NCI-H345 treated with DMSO at 0.1 percent for 48 hours (cell line): ENCODE data around the gene ADAM8.

Experiments used
- DNase-seq: peaks from one replicate; lab custom pipeline; 2025; ENCODE audit not compliant: unreplicated experiment; lab: John Stamatoyannopoulos, UW

The ADAM8 gene

GRCh38 chr10:133309100-133309719 is 32.5 kb upstream of the ADAM8 start:
- DNase-seq = peak; percentile 64

DNA sequence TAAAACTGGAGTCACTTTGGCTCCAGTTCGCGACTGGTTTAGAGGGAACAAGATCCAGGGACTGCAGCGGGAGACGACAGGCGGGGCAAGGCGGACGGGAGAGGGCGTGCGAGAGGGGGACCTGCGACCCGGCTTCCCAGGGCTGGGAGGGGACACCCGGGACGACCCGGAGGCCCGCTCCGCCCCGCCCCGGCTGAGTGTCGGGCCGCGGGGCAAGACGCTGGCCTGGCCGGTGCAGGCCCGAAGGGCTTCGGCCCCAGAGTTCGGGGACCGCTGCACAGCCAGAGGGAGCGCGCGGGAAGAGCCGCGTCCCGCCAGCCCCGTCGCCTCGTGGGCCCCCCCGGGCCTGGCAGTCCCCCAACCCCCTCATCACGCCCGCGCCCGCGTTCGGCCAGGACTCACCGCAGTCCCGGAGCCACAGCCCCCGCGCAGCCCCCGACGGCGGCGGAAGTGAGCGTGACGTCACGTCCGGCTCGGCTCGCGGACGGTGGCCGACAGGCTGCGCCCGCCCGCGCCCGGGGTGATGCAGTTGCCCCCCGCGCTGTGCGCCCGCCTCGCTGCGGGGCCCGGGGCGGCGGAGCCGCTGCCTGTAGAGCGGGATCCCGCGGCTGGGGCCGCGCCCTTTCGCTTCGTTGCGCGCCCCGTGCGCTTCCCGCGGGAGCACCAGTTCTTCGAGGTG is 31.9 kb upstream of the ADAM8 start, which contains the start of the genes TUBGCP2 and ZNF511:
Gene TUBGCP2, minus strand, starts transcription at position 452 of the 679 bp plus-strand sequence. CDS start 5,931 bp downstream, outside the sequence.
Gene ZNF511, plus strand, starts transcription at position 494 of the 679 bp plus-strand sequence. Its CDS starts 30 bp downstream, at position 524.
- peak; percentile 46 for DNase-seq

DNA sequence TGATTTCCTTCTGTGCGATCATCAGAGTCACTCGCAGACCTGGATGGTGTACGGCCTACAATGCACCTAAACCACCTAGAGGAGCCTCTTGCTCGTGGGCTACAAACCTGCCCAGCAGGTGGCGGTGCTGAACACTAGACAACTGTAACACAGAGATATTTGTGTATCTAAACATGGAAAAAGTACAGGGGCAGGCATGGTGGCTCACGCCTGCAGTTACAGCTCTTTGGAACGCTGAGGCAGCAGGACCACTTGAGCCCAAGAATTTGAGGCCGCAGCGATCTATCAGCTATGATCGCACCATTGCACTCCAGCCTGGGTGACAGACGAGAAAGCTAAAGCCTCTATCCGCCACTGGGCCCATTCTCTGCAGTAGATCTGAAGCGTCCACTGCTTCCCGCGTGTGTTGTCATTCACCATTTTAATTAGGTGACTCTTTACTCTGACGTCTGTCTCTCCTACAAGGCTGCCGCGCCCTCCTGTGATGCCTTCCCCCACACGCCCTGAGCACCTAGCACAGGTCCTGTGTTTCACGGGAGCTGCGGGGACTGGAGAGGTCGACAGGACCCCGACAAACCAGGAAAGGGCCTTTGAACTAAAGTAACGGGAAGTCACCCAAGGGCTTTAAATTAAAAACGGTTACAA is 31.2 kb upstream of the ADAM8 start:
- DNase-seq = peak; percentile 15

- DNase-seq = no peak
Observed at GRCh38 chr10:133306941-133307379, 30.3 kb upstream of the ADAM8 start.

GRCh38 chr10:133306097-133306476 is 29.4 kb upstream of the ADAM8 start:
- no peak for DNase-seq

- DNase-seq = no peak
Observed at GRCh38 chr10:133303206-133303605, 26.5 kb upstream of the ADAM8 start.

DNA sequence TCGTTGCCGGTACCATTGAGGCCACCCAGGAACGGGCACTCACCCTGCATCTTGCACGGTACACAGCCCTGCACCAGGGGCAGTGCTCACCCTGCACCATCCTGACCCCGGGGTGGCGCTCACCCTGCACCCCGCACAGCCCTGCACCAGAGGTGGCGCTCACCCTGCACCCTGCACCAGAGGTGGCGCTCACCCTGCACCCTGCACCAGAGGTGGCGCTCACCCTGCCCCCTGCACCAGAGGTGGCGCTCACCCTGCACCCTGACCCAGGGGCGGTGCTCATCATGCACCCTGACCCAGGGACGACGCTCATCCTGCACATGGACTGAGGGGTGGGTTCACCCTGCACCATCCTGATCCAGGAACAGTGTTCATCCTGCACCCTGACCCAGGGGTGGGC is 25.6 kb upstream of the ADAM8 start:
- DNase-seq = no peak

- no peak for DNase-seq
Observed at GRCh38 chr10:133299738-133300137, 23.1 kb upstream of the ADAM8 start.

GRCh38 chr10:133299224-133299623 is 22.6 kb upstream of the ADAM8 start:
- no peak for DNase-seq

GRCh38 chr10:133298466-133298865 is 21.8 kb upstream of the ADAM8 start:
- DNase-seq = no peak

DNA sequence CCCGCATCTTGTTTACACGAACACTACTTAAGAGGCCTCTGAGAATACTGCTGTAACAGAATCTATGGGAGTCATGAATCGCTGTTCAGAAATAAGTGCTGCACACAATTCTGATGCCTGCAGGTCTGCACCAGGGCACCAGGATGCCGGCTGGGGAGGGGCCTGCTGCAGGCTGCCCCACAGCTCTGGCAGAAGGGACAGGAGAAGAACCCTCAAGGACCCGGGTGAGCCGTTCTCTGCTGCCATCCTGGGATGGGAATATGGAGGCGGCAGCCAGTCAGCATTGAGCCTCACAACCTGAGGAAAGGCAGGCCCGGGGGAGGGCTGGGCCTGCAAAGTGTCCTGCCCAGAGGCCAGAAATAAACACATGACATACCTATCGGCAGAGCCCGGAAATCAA is 20.8 kb upstream of the ADAM8 start:
- no peak for DNase-seq

DNA sequence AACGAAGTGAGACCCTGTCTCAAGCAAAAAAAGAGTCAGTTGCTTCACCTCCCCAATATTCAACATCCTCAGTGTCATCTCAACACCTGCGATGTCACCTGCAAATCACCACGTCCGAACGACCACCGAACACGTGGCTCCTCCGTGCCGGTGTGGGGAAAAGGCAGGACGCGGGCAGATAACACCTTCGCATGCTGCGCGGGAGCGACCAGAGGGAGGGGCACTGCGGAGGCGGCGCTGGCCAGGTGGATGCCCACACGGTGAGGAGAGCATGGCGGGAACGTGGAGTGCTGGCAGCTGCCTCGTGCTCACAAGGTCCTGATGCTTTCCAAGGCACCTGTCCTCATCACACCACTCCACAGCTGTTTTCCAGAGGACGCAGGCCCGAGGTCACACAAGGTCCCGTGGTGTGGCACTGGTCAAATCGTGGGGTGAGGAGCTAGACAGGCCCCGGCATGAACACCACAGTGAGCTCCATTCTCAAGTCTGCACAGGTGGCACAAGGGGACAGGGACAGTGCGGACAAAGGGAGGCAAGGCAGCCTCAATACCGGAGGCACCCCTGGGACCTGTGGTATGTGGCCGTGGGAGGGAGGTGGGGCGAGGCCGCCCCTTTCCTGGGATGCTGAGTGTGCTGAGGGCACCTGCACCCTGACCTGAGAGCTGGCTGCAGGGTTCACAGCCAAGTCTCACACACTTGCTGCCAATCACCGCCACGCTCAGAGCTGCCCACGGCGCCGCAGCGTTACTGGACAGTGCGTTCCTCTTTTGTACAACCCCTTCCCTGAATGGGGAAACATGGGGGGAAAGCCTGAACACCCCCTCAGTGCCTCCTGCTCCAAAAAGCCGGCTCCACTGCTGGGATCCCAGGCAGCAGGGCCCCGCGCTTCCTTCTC is 19.0 kb upstream of the ADAM8 start:
- no peak for DNase-seq

- no peak for DNase-seq
Observed at GRCh38 chr10:133294189-133294588, 17.5 kb upstream of the ADAM8 start.

DNA sequence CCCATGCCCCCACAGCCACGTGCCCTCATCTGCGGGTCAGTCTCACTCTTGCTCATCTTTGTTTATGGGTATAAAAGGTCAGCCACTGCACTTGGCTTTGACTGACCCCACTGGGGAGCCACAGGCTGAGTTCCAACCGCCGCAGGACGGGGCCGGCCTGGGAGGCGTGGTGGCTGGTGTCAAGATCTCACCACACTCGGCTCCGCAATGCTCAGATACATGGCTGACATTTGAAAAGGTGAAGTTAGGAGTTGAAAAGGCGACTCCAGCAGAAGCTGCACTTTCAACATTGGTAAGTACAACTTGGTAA is 17.1 kb upstream of the ADAM8 start:
- no peak for DNase-seq

DNA sequence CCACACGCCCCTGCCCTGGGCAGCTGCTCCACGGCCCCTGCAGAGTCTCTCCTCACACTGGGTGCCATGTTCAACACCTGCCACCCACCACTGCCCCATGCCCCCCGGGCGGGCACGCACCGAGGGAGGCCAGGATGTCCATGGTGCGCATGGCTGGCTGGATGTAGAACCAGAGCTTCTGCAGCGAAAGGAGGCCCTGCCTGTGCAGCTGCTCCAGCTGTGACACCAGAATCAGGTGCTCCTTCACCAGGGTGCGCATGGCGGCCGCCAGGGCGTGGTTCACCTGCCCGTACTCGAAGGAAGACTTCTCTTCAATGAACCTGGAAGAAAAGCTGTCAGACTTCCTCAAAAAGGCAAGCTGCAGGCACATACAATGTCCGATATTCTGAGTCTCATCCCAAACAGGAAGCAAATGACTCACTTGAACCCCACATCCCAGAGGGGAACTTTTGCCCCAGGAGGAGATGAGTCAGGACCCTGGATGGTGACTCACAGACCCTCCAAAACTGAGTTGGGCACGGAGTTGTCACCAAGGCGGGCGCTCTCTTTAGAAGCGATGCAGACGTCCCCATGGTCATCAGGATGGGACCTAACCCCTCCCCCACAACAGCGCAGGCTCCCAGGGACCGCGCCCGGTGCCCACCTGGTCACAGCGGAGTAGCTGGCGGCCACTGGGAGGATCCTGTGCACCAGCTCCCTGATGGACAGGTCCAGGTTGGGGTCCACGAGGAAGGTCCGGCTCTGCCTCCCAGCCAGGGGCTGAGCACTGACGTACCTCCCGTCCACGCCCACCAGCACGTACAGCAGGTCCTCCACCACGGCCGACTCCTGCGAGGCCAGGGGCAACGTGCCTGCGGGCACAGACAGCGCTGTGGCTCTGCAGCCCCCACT is 16.5 kb upstream of the ADAM8 start:
- no peak for DNase-seq

- no peak for DNase-seq
Observed at GRCh38 chr10:133289761-133290160, 13.1 kb upstream of the ADAM8 start.

DNA sequence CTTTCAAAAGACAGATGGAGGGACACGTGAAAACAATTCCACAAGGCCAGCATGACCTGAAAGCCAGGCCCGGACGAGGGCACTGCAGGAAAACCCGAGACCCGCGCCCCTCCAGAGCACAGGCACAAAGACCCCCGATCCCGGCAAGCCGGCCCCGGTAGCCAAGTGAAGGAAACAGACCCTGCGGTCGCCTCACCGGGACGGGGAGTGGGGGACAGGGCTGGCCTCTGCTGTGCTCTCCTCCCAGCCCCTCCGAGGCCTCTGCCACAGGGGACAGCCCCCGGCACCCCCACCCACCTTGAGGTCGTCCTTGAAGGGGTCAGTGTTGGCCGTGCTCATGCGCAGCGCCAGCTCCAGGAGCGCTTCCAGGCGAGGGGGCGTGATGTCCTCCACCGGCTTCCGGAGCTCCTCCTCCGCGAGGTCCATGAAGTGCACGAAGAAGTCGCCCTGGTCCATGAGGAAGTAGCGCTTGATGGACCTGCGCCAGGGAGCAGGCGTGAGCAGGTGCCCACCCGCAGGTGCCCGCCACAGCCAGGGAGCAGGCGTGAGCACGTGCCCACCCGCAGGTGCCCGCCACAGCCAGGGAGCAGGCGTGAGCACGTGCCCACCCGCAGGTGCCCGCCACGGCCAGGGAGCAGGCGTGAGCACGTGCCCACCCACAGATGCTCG is 11.3 kb upstream of the ADAM8 start:
- DNase-seq = no peak

GRCh38 chr10:133286366-133286765 is 9.7 kb upstream of the ADAM8 start:
- DNase-seq = no peak

DNA sequence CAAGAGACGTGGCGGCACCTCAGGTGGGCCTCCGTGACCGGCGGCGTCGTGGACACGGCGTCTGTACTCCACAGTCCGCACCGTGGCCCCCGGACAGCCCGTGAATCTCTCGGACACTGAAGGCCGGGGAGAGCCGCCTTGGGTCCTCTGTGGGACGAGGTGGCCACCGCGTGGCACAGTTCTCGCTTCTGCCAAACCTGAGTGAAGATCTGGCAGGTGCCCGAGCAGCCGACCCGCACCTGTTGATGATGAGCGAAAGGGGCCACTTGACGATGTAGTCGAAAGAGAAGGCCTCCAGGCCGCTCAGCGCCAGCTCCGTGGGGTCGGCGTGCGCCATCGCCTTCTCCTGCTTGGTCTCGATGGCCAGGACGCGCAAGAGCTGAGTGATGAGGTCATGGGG is 8.5 kb upstream of the ADAM8 start:
- no peak for DNase-seq

- DNase-seq = no peak
Observed at GRCh38 chr10:133283931-133284330, 7.3 kb upstream of the ADAM8 start.
